GM21786 (cell line): Measurements from ENCODE around the gene SH3BGRL2.
"Not testable (repeated sequence)": the region's sequence is repeated elsewhere in the genome, so short reads cannot be mapped to it uniquely, and the experiment has no call there.

Source experiments
- ATAC-seq: cut with Tn5 transposase; IDR thresholded peaks from one replicate; pipeline ENCODE4 v1.9.1; 2021; ENCODE audit not compliant: unreplicated experiment

SH3BGRL2 gene

GRCh38 chr6:79613912-79614311 lies 17.2 kb upstream of the SH3BGRL2 start:
- ATAC-seq: no peak

GRCh38 chr6:79614326-79615305 lies 16.5 kb upstream of the SH3BGRL2 start:
- peak; percentile 67 for ATAC-seq

GRCh38 chr6:79617518-79617941 lies 13.6 kb upstream of the SH3BGRL2 start:
- ATAC-seq: no peak

- not testable (repeated sequence) for ATAC-seq
Measured at GRCh38 chr6:79618425-79618824, 12.7 kb upstream of the SH3BGRL2 start.

GRCh38 chr6:79621579-79621978 lies 9.6 kb upstream of the SH3BGRL2 start:
- ATAC-seq: no peak

GRCh38 chr6:79622364-79622763 lies 8.8 kb upstream of the SH3BGRL2 start:
- ATAC-seq: no peak

- ATAC-seq: no peak
Measured at GRCh38 chr6:79623106-79623505, 8.0 kb upstream of the SH3BGRL2 start.

- no peak for ATAC-seq
Measured at GRCh38 chr6:79625746-79626145, 5.4 kb upstream of the SH3BGRL2 start.

- ATAC-seq: no peak
Measured at GRCh38 chr6:79626811-79627210, 4.3 kb upstream of the SH3BGRL2 start.

- ATAC-seq: no peak
Measured at GRCh38 chr6:79627422-79627821, 3.7 kb upstream of the SH3BGRL2 start.

- ATAC-seq: no peak
Measured at GRCh38 chr6:79628466-79629288, 2.5 kb upstream of the SH3BGRL2 start.

- ATAC-seq: no peak
Measured at GRCh38 chr6:79630380-79630882, 698 bp upstream of the SH3BGRL2 start.

- no peak for ATAC-seq
Measured at GRCh38 chr6:79631693-79632172, 604 bp downstream of the SH3BGRL2 start.

GRCh38 chr6:79632580-79632979 lies 1.5 kb downstream of the SH3BGRL2 start:
- ATAC-seq: no peak

GRCh38 chr6:79634491-79635231 lies 3.5 kb downstream of the SH3BGRL2 start:
- ATAC-seq: no peak

GRCh38 chr6:79635232-79635543 lies 4.1 kb downstream of the SH3BGRL2 start:
- ATAC-seq: no peak

GRCh38 chr6:79636673-79637072 lies 5.5 kb downstream of the SH3BGRL2 start:
- no peak for ATAC-seq

- no peak for ATAC-seq
Measured at GRCh38 chr6:79640146-79641111, 9.3 kb downstream of the SH3BGRL2 start.

- no peak for ATAC-seq
Measured at GRCh38 chr6:79646006-79646405, 14.9 kb downstream of the SH3BGRL2 start.

- ATAC-seq: no peak
Measured at GRCh38 chr6:79646561-79646960, 15.4 kb downstream of the SH3BGRL2 start.
